IPS-11a (cell line): ENCODE results near the gene FANK1.
"Not testable (repeated sequence)": the region's sequence is repeated elsewhere in the genome, so short reads cannot be mapped to it uniquely, and the experiment has no call there.

Experiments used
- H3K4me3 ChIP-seq: one replicate; pipeline ENCODE4 v1.5.1; 2013; ENCODE audit warnings: low read depth, low read length, control low read depth

The FANK1 gene

DNA sequence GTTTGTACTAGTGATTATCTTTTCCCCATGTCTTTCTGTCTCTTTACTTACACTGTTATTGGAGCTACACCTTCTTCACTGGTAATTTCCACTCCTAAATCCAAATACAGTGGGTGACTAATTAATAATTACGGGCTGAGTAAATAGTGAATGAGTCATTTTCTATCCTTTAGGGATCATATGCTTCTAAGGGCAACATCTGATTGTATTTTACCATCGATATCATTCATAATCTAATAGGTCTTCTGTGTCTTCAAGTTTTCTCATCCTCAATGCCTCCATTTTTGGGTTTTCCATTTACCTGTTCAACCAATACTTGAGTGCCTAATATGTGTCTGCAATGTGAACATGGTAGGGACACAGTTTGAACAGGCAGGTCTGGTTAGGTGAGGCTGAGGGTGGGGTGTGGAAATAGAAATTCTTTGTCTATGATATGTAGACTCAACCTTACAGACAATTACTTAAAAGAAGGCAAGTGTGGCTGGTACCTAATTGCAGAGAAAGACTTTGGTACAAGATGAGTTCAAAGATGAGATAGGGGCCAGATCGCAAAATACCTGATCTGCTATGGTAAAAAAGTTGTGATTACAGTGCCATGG lies 9.4 kb upstream of the FANK1 start:
- H3K4me3 ChIP-seq = no peak overlapping the region

DNA sequence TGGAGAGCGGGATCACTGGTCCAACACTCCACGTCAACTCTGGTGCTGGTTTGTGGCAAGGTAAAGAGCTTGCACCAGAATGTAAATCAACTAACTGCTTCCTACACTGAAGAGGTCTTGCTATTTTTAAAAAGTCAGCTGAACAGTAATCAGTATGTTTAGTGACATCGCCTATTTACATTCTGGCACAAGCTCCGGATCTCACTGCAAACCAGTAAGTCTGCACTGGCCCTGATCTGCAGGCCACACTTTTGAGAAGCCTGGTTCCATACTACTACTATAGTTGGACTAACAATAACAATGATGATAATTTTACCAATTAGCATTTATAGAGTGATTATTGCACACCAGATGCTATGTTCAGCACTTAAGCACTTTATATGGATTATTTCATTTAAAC lies 6.9 kb upstream of the FANK1 start:
- not testable (repeated sequence) for H3K4me3 ChIP-seq

DNA sequence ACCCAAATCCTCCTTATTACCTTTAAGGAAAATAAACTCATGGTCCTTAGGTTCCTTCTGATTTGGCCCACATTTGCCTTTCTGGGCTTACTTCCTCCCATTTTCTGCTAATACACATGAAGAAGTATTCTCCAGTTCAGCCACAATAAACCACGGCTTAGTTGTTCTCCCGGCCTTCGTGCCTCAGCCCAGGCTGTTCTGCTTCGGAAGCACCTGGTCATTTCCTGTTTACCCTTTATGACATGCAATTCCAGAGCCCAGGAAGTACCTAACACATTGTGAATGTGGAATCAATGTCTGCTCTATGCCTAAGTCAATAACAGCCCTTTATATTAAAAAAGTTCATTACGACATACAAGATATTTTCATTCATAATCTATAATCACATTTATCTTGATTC lies 4.0 kb upstream of the FANK1 start:
- H3K4me3 ChIP-seq = not testable (repeated sequence)

DNA sequence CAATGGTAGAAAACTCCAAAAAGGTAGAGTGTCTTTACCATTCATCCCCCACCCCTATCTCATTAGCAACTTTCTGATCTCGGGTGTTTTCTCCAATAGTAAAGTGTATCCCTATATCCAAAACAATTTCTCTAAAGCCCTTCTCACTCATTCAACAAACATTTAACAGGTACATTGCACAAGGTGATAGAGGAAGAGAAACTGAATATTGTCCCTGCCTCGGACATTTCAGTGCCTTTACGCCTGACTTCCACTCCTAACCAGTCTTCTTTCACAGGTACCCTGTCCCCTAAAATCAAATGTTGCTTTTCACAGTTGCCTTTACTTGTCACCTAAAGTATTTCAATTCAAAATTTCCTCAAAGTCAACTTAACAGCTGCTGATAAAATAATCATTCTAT lies 2.2 kb upstream of the FANK1 start:
- not testable (repeated sequence) for H3K4me3 ChIP-seq

DNA sequence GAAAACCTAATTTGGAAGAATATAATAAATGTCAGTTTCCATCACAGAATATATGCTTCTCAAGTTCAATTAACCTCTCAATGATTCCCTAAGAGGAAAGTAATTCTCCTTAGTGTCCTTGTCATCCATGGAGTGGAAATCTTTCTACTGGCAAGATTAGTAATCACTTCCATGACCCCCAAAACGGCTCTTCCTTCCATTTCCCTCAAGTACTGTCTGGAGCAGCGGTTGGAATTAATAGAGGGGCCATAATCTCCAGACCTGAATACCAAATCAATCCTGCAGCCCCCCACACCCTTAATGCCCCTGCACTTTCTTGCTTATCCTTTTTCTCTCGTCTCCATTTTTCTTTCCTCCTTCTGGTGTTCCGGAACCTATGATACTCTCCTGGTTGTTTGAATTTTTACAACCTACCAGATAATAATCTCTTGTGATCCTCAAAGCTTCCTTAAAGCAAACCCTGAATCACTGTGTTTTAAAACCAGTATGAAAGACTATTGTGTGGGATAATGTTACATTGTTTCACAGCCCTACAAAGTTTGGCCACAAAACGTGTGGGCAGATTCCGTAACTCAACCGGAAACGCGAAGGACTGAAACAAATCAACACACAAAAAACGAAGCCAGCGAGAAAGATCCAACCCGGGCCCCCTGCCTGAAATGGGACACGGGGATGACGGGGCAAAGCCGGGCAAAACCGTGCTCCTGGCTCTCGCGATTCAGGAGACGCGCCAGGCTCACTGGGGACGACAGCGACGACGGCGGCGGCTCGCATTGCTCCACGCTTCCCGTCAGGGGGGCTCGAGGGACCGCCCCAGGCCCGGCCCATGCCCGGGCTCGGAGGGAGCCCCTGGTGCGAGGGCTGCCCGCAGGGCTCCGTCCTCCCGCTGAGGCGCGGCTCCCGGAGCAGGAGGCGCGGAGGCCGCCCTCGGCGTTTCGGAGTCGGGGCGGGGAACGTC lies 955 bp upstream of the FANK1 start:
- H3K4me3 ChIP-seq = peak overlapping the region; percentile 51

DNA sequence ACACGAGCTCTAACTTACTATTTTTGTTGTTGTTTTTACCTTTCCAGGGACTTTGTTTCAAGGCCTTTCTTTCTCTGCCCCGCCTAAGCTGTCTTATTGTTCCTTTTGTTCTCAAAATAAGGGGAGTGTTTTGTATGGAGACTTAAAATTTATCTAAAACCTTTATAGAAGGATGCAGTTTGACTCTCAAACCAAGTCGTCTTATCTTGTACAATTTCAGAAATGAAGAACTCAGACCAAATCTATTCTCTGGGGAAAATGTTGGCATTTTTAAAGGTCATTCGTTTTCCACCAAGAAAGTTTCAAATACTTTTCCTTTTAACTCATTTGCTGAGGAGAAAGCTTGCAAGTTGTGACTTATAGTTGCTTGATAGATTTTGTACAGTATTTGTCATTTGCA lies 953 bp downstream of the FANK1 start:
- H3K4me3 ChIP-seq = not testable (repeated sequence)

DNA sequence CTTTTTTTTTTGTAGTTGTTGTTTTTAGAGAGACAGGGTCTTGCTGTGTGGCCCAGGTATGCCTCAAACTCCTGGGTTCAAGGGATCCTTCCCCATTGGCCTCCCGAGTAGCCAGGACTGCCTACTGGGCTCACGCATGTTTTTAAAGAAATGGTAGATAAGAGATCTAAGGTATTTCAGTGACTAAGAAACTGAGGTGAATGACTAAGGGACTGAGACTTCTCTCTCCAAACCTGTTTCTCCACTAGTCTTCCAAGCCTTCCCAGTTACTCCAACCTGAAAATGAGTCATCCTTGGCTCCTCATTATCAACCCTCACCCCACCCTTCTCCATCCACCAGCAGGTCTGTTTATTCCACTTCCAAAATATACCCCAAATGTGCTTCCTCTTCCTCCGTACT lies 4.6 kb downstream of the FANK1 start:
- H3K4me3 ChIP-seq = not testable (repeated sequence)

DNA sequence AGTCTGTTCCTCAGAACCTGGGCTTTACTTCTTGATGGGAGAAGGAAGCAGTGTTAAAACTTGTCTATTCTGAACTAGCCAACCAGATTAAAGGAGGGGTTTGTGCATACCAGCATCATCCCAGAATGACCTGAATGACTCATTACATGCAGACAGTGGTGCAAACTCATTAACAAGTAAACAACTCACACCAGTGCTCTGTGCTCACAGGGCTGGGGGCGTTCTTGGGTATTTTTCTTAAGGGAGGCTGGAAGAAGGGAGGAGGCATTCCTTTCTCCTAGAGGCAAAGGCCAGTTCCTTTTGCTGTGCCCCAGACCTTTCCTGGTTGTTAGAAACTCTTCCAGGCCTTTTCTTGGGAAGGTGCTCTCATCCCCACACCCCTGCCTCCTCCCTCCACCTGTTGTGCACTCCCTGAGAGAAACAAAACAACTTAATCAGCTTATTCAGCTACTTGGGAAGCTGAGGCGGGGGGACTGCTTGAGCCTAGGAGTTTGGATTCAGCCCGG lies 6.8 kb downstream of the FANK1 start:
- H3K4me3 ChIP-seq = not testable (repeated sequence)

DNA sequence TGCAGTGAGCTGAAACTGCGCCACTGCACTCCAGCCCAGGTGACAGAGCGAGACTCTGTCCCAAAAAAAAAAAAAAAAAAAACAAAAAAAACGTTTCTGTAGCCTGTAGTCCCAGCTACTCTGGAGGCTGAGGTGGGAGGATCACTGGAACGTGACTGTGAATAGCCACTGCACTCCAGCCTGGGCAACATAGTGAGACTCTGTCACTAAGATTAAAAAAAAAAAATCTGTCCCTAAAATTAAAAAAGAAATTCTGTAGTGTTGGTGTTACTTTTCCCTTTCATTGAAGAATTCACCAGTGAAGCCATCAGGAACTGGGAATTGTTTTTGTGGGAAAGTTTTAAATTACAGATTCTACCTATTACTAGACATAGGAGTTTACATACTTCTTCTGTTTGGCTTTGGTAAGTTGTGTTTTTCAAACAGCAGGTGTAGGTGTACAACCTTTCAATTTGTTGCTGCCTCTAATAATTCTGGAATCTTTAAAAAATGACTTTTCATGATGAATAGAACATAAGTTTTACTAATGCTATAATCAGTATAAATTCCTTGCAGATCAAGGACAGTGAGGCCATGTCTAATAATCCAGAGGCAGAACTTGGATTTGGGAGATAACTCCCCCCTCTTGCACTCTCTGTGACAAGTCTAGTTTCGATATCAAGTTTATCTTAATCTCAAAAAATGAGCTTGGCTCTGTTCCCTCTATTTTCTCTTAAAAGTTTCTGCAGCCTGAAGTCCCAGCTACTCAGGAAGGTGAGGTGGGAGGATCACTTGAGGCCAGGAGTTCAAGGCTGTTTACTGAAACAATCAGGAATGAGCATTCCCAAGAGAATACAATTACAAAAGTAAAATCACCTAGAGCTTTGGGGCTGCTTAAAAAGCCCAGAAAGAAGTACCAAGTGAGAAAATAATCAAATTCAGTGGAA lies 9.0 kb downstream of the FANK1 start:
- not testable (repeated sequence) for H3K4me3 ChIP-seq

DNA sequence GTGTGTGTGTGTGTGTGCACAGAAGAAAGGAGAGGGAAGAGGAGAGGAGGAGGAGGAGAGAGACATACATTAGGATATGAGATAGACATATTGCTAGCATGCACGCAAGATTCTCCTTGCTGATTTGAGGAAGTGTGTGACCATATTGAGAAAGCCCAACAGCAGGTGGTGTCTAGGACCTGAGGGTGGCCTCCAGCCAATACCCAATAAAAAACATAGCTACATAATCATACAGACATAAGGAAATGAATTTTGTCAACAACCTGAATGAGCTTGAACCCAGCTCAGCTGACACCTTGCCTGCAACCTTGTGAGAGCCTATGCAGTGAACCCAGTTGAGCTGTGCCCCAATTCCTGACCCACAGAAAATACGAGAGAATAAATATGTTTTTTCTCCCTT lies 11.2 kb downstream of the FANK1 start:
- H3K4me3 ChIP-seq = not testable (repeated sequence)

DNA sequence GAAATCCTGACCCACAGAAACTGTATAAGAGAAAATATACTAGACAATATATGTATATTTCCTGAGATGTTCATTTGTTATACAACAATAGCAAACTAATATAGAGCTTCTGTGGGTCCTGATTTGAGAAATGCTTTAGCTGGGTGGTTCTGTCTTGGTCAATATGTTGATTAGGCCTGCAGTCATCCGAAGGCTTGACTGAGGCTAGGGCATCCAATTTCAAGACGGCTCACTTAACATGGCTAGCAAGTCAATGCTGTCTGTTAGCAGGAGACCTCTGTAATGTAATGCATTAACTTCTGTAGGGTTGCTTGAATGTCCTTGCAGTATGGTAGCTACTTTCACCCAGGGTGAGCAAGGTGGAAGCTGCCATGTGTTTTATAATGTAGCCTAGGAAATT lies 12.4 kb downstream of the FANK1 start:
- not testable (repeated sequence) for H3K4me3 ChIP-seq

DNA sequence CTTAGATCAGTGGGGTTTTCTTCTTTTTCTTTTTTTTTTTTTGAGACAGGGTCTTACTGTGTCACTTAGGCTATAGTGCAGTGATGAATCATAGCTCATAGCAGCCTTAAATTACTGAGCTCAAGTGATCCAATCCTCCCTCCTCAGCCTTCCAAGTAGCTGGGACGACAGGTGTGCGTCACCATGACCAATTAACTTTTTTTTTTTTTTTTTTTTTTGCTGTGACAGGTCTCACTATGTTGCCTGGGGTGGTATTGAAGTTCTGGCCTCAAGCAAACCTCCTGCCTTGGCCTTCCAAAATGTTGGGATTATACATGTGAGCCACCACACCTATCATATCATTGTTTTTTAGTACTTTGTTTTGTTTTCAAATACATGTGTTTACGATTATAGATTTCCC lies 13.1 kb downstream of the FANK1 start:
- H3K4me3 ChIP-seq = not testable (repeated sequence)

DNA sequence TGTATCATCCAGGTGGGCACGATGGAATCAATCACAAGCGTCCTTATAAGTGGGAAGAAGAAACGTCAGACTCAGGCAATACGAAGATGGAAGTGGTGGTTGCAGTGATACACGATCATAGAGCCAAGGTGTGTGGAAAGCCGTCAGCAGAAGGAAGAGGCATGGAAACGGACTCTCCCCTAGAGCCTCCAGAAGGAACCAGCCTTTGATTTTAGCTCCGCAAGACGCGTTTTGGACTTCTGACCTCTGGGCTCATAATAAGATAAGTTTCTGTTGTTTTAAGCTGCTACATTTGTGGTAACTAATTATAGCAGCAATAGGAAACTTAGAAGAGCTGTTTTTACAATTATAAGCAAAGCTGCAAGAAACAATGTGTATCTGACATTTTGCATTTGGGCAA lies 14.8 kb downstream of the FANK1 start:
- no peak overlapping the region for H3K4me3 ChIP-seq

DNA sequence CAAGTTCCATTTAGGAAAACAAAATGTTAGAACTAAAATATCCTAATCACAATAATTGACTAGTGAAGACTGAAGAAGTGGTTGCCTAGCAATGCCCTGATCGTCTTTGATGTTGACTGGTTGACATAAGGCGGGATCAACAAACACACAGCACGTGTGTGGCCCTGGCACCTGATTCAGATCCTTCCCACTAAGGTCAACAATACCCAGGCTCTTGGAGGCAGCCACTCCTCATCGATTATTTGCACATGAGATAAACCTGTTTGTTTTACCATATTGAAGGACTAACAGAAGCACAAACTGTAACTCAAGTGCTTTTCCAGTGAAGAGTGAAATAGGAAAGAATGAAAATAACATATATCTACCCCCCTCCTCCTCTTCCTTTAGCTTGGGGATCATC lies 15.6 kb downstream of the FANK1 start:
- H3K4me3 ChIP-seq = no peak overlapping the region

DNA sequence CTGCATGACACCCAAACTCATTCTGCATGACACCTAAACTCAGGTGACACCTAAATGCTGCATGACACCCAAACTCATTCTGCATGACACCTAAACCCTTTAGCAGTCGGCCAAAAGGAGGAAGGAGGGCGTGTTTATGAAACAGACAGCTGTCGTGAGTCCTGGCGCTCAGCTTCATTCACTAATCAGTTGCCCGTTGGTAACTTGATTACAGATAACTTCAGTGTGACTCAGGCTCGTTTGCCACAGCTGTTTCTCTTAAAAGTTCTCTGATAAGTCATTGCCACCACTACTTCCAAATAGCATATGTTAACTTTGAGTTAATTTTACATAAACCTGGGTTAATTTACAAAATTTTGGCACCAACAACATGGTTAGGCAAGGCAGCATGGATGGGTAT lies 16.9 kb downstream of the FANK1 start:
- H3K4me3 ChIP-seq = not testable (repeated sequence)

DNA sequence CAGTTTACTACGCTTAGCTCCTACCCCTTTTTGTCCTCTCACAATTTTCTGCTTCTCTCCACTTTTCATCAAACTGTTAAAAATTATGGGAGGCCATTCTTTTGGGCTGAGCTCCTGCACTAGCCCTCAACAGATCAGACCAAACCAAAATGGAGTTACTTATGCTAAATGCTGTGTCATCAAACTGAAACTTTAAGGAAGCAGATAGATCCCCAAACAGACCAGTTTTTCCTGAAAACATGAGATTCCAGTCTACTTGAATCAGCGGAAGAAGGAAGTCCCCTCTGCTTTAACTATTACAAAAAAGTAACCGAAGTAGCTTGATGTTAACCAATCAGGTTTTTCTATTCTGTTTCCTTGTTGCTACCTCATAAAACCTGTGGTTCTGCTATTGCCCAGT lies 20.6 kb downstream of the FANK1 start:
- no peak overlapping the region for H3K4me3 ChIP-seq

DNA sequence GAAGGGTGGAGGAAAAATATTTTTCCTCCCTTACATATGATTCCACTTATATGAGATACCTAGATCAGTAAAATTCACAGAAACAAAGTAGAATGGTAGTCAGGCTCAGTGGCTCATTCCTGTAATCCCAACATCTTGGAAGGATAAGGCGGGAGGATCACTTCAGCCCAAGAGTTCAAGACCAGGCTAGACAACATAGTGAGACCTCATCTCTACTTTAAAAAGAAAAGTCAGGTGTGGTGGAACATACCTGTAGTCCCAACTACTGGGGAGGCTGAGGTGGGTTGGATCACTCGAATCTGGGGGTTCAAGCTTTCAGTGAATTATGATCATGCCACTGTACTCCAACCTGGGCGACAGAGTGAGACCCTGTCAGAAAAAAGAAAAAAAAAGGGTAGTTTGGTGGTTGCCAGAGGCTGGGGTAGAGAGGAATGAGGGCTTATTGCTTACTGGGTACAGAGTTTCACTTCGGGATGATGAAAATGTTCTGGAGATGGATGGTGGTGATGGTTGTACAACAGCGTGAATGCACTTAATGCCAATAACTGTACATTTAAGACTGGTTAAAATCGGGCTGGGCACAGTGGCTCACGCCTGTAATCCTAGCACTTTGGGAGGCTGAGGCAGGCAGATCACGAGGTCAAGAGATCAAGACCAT lies 21.5 kb downstream of the FANK1 start:
- not testable (repeated sequence) for H3K4me3 ChIP-seq

DNA sequence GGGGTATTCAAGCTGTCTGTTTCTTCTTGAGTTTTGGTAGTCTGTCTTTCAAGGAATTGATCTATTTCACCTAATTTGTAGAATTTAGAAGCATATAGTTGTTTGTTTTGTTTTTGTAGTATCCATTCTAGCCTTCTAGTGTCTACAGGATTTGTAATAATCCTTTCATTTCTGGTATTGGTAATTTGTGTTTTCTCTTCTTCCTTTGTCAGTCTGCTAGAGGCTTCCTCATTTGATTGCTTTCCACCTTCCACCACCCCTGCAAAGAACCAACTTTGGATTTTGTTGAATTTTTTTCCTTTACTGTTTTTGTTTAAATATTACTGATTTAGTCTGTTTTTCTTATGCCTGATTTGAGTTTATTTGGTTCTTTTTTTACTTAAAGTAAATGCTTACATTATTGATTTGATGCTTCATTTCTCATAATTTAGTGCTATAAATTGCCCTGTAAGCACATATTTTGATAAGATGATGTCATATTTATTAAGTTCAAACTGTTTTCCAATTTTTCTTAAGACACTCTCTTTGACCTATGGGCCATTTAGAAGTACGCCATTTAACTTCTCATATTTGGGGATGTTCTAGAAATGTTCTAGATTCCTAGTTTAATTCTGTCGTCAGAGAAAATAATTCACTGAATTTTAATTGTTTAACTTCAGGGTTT lies 25.4 kb downstream of the FANK1 start:
- H3K4me3 ChIP-seq = not testable (repeated sequence)

DNA sequence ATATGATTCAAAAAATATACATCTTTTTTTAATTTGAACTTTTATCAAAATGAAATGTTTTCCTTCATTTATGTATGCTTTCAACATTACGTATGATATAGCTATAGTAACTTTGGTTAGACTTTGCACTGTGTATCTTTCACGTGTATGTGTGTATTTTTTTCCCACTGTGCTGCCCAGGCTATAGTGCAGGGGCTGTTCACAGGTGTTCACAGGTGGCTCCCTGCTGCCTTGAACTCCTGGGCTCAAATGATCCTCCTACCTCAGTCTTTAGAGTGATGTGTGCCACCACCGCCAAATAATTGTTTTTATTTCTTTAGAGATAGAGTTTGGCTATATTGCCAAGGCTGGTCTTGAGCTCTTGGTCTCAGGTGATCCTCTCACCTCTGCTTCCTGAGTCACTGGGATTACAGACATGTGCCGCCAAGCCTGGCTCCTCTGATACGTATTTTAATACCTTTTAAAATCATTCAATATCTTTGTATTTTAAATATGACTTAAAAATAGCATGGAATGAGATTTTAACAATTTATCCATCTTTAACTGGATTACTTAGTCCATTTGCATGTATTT lies 29.0 kb downstream of the FANK1 start:
- H3K4me3 ChIP-seq = no peak overlapping the region

DNA sequence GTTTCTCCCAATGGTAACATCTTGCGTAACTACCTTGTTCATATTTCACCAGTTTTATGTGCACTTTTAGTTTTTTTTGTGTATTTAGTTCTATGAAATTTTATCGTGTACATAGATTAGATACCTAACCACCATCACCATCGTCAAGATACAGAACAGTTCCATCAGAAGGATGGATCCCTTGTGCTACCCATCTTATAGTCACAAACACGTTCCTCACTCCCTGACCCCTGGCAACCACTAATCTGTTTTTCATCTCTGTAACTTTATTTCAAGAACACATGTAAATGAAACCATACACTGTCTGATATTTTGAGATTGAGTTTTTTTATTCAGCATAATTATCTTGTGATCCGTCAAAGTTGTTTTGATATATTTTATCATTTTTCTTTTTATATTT lies 29.9 kb downstream of the FANK1 start:
- no peak overlapping the region for H3K4me3 ChIP-seq
